MCF 10A (cell line): Measurements from ENCODE around the gene DCAF12L2. TPM values are rescaled to one million over a fixed set of nuclear protein-coding genes. Genes with fewer than 3 reads are reported as not detected.

Experiments used
- BruUV-seq: library from RNA; stranded (reverse); fragments of 400-500 nt; replicated peaks from 2 replicates; lab custom pipeline; 2021; lab: Mats Ljungman, UMichigan
- CTCF ChIA-PET: fragments of 300-600 bp; sonication (Branson Sonifier 250); formaldehyde crosslinking; extraction: SDS; loops from one replicate; lab custom pipeline; 2021; ENCODE audit warnings: antibody characterized with exemption, inconsistent platforms; lab: Yijun Ruan, JAX
- POLR2A ChIA-PET: fragments of 300-600, 350-650 bp; sonication (Branson Sonifier 250); formaldehyde crosslinking; extraction: SDS; loops from one replicate; lab custom pipeline; 2020; ENCODE audit warnings: antibody characterized with exemption, inconsistent platforms; lab: Yijun Ruan, JAX
- DNase-seq: peaks from one replicate; pipeline ENCODE4 v3.0.0-alpha.2; 2018; ENCODE audit not compliant: unreplicated experiment
- H3K27ac Mint-ChIP-seq: one replicate; pipeline ENCODE4 v1.8.0; 2022; ENCODE audit warnings: mild to moderate bottlenecking, low read depth, mixed read lengths; ENCODE audit not compliant: unreplicated experiment
- H3K27me3 Mint-ChIP-seq: one replicate; pipeline ENCODE4 v1.8.0; 2022; ENCODE audit warnings: mixed read lengths; ENCODE audit not compliant: insufficient read depth, unreplicated experiment
- H3K36me3 Mint-ChIP-seq: one replicate; pipeline ENCODE4 v1.8.0; 2022; ENCODE audit warnings: mild to moderate bottlenecking, moderate library complexity, mixed read lengths; ENCODE audit not compliant: insufficient read depth, unreplicated experiment
- H3K4me1 Mint-ChIP-seq: one replicate; pipeline ENCODE4 v1.8.0; 2022; ENCODE audit warnings: mixed read lengths; ENCODE audit not compliant: insufficient read depth, unreplicated experiment
- H3K4me3 Mint-ChIP-seq: one replicate; pipeline ENCODE4 v1.8.0; 2022; ENCODE audit warnings: mild to moderate bottlenecking, moderate library complexity, mixed read lengths; ENCODE audit not compliant: unreplicated experiment
- H3K9me3 Mint-ChIP-seq: one replicate; pipeline ENCODE4 v1.8.0; 2022; ENCODE audit warnings: mixed read lengths; ENCODE audit not compliant: unreplicated experiment
- CTCF ChIP-seq: fragments of 200-600 bp; IDR thresholded peaks from one replicate; pipeline ENCODE4 v1.8.0; 2022; ENCODE audit warnings: antibody characterized with exemption, mild to moderate bottlenecking; ENCODE audit not compliant: unreplicated experiment
- intact Hi-C: fragments of 100-400 bp; cut with micrococcal nuclease; formaldehyde crosslinking; loops from 2 replicates; pipeline ENCODE4 v1.14.1; 2022
- total RNA-seq: library from RNA; stranded (reverse); gene quantifications from 2 replicates; pipeline ENCODE4 v1.2.3, GENCODE V29; 2022

Gene DCAF12L2
- total RNA-seq, 1 experiment from 2014 or later = not detected

- Mint-ChIP-seq H3K4me3 (no peak overlapping the region), H3K27ac (no peak overlapping the region), H3K27me3 (no peaks in the 10 kb centered on the region), H3K4me1 (no peaks in the 10 kb centered on the region), H3K36me3 (no peaks in the 10 kb centered on the region), H3K9me3 (peaks cover 14% of the 10 kb centered on the region)
- no peak for DNase-seq
- intact Hi-C loops = no loop called here
- no peak for TF ChIP-seq CTCF
- BruUV-seq = no TSS peak
- CTCF ChIA-PET = no interaction called here
- POLR2A ChIA-PET = no interaction called here
Observed at GRCh38 chrX:126167560-126167959, 1.5 kb upstream of the DCAF12L2 start.

DNA sequence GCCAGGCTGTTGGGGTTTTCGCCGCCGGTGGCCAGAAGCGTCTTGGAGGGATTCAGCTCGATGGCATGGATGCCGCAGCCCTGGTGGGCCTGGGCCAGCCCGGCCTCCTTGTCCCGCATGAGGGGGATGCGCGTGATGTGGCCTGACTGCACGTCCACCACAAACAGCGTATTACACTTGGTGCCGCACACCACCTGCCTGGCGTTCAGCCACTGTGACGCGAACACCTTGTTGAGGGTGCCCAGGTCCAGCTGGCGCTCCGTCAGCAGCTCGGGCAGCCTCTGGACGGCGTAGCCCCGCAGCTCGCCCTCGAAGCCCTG is 728 bp downstream of the DCAF12L2 start:
- TF ChIP-seq CTCF = no peak
- Mint-ChIP-seq H3K36me3 (no peaks in the 10 kb centered on the region), H3K27me3 (no peaks in the 10 kb centered on the region), H3K9me3 (peaks cover 7% of the 10 kb centered on the region), H3K27ac (no peak overlapping the region), H3K4me1 (no peaks in the 10 kb centered on the region), H3K4me3 (no peak overlapping the region)
- ChIA-PET CTCF (no interaction called here), POLR2A (no interaction called here)
- no TSS peak for BruUV-seq
- no peak for DNase-seq
- intact Hi-C loops = no loop called here

GRCh38 chrX:126164689-126165400 is 1.2 kb downstream of the DCAF12L2 start:
- H3K27me3 Mint-ChIP-seq = no peaks in the 10 kb centered on the region
- no TSS peak for BruUV-seq
- no peak overlapping the region for H3K4me3 Mint-ChIP-seq
- ChIA-PET CTCF (no interaction called here), POLR2A (no interaction called here)
- intact Hi-C loops = no loop called here
- H3K36me3 Mint-ChIP-seq = no peaks in the 10 kb centered on the region
- TF ChIP-seq CTCF = no peak
- H3K27ac Mint-ChIP-seq = no peak overlapping the region
- DNase-seq = no peak
- H3K9me3 Mint-ChIP-seq = peaks cover 7% of the 10 kb centered on the region
- H3K4me1 Mint-ChIP-seq = no peaks in the 10 kb centered on the region

DNA sequence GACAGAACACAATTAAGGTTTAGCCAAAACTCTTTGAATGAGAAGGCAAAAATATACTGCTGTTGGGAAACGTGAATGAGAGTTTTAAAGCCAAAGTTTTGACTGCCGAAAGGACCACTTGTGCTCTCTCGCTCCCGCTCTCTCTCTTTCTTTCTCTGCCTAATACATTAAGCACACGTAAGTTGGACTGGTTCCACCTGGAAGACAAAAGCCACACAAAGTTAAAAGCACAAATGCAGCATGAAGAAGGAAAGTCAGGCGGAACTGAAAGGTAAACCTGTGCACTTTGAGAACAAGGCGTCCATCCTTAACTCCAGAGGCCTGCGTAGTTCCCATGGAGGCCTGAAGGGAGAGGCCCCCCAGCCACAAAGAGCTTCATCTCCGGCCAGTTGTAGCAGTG is 1.9 kb downstream of the DCAF12L2 start:
- BruUV-seq = no TSS peak
- DNase-seq = no peak
- ChIA-PET CTCF (no interaction called here), POLR2A (no interaction called here)
- Mint-ChIP-seq H3K4me3 (no peak overlapping the region), H3K4me1 (no peaks in the 10 kb centered on the region), H3K9me3 (peaks cover 12% of the 10 kb centered on the region), H3K36me3 (no peaks in the 10 kb centered on the region), H3K27ac (no peak overlapping the region), H3K27me3 (no peaks in the 10 kb centered on the region)
- TF ChIP-seq CTCF = no peak
- intact Hi-C loops = no loop called here
